Nephron (organoid): ENCODE measurements around the gene ST6GALNAC3.

Experiments
- H3K27ac Mint-ChIP-seq, 3 experiments: 2 replicates each; pipeline ENCODE4 v1.8.0; 2020; ENCODE audit warnings: mixed read lengths in 3 of 3, mild to moderate bottlenecking in 2 of 3, moderate library complexity in 1 of 3
- H3K27me3 Mint-ChIP-seq: 2 replicates; pipeline ENCODE4 v1.8.0; 2021; ENCODE audit warnings: low read depth, mild to moderate bottlenecking, moderate library complexity, mixed read lengths
- H3K36me3 Mint-ChIP-seq: 2 replicates; pipeline ENCODE4 v1.8.0; 2020; ENCODE audit warnings: low read depth, mixed read lengths
- H3K4me1 Mint-ChIP-seq: 2 replicates; pipeline ENCODE4 v1.8.0; 2020; ENCODE audit warnings: mixed read lengths
- H3K4me3 Mint-ChIP-seq, 3 experiments: 2 replicates each; pipeline ENCODE4 v1.8.0; 2020; ENCODE audit warnings: mild to moderate bottlenecking in 3 of 3, mixed read lengths in 3 of 3, moderate library complexity in 2 of 3
- H3K9me3 Mint-ChIP-seq: 2 replicates; pipeline ENCODE4 v1.8.0; 2020; ENCODE audit warnings: mixed read lengths
- CTCF ChIP-seq, 3 experiments: fragments of 200-600 bp; sonication (generic); IDR thresholded peaks; one replicate each; pipeline ENCODE4 v1.5.0; 2021; ENCODE audit warnings: antibody characterized with exemption in 3 of 3; ENCODE audit not compliant: unreplicated experiment in 3 of 3

ST6GALNAC3 gene

GRCh38 chr1:76288758-76289483 lies 214.4 kb downstream of the ST6GALNAC3 start:
- peaks cover 46% of the 10 kb centered on the region for H3K4me1 Mint-ChIP-seq
- H3K9me3 Mint-ChIP-seq = no peaks in the 10 kb centered on the region
- H3K4me3 Mint-ChIP-seq = no peak overlapping the region
- TF ChIP-seq CTCF (IDR thresholded peaks at IDR 0.05; ENCODE audit: unreplicated experiment in 3 of 3) = no peak
- no peaks in the 10 kb centered on the region for H3K27me3 Mint-ChIP-seq
- no peak overlapping the region for H3K27ac Mint-ChIP-seq
- H3K36me3 Mint-ChIP-seq = no peaks in the 10 kb centered on the region

DNA sequence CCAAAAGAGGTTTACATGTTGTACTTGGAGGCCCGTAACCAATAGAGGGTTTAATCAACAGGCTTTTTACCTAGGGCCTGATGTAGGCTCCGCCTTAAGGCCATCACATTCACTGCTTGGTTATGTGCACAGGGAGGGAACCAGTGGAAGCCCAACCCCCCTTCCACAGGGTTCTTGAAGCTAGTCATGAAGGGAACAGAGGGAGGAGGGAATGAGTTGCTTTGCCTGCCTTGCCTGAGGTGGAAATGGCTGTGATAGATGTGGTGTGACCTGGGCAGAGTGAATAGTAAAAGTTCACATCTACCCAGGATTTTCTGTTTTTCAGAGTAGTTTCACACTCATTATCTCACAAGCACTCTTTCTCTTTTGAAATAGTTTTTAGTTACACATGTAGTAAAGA lies 215.1 kb downstream of the ST6GALNAC3 start:
- peak overlapping the region in 1 of 3 experiments; percentile 33 for H3K27ac Mint-ChIP-seq

GRCh38 chr1:76290271-76290670 lies 215.7 kb downstream of the ST6GALNAC3 start:
- Mint-ChIP-seq H3K9me3 (no peaks in the 10 kb centered on the region), H3K36me3 (no peaks in the 10 kb centered on the region), H3K27ac (peak overlapping the region in 1 of 3 experiments; percentile 33), H3K4me3 (no peak overlapping the region), H3K27me3 (no peaks in the 10 kb centered on the region), H3K4me1 (peaks cover 50% of the 10 kb centered on the region)
- TF ChIP-seq CTCF (IDR thresholded peaks at IDR 0.05; ENCODE audit: unreplicated experiment in 3 of 3) = no peak

More for the DNA sequence above, 215.1 kb downstream of the ST6GALNAC3 start:
- Mint-ChIP-seq H3K4me1 (peaks cover 49% of the 10 kb centered on the region), H3K36me3 (no peaks in the 10 kb centered on the region), H3K27me3 (no peaks in the 10 kb centered on the region), H3K9me3 (no peaks in the 10 kb centered on the region), H3K4me3 (no peak overlapping the region)
- no peak for TF ChIP-seq CTCF (IDR thresholded peaks at IDR 0.05; ENCODE audit: unreplicated experiment in 3 of 3)

DNA sequence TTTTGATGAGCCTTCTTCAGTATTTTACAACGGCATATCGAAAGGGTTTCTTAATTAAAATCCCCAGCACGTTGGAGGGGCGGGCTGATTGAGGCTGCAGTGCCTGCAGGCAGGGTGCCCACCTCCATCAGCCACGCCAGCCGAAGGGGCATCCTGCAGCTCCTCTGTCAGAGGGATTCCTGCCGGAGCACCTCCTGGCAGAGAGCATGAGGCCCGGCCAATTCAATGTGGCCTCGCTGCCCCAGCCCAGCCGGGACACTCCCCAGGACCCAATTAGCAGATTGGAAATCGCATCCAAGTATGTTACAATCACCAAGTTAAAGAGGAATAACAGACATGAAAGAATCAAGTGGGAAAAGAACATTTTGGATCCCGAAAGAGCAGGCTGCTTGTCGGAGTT lies 216.6 kb downstream of the ST6GALNAC3 start:
- TF ChIP-seq CTCF (IDR thresholded peaks at IDR 0.05; ENCODE audit: unreplicated experiment in 3 of 3) = no peak
- no peak overlapping the region for H3K27ac Mint-ChIP-seq
- H3K27me3 Mint-ChIP-seq = no peaks in the 10 kb centered on the region
- peaks cover 44% of the 10 kb centered on the region for H3K4me1 Mint-ChIP-seq
- no peaks in the 10 kb centered on the region for H3K36me3 Mint-ChIP-seq
- H3K4me3 Mint-ChIP-seq = no peak overlapping the region
- no peaks in the 10 kb centered on the region for H3K9me3 Mint-ChIP-seq

DNA sequence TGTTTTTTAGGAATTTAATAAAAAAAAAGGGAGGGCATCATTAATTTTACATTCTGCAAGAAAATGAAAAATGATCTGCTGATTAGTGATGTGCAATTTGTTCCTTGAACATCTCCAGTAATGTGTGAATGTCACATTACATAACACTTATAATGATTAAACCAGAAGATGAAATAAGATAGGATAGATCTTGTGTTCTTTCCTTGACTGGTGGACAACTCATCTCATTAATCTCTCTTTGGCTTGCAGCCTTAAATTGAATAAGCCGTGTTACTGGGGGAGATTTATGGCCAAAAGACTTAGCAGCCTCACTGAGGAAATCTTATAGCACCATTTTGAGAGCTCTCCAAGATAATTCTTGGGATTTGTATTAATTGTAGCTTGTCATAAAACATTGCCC lies 217.2 kb downstream of the ST6GALNAC3 start:
- Mint-ChIP-seq H3K4me1 (peaks cover 44% of the 10 kb centered on the region), H3K4me3 (no peak overlapping the region), H3K27ac (peak overlapping the region in 1 of 3 experiments; percentile 24), H3K36me3 (no peaks in the 10 kb centered on the region), H3K9me3 (no peaks in the 10 kb centered on the region), H3K27me3 (no peaks in the 10 kb centered on the region)
- TF ChIP-seq CTCF (IDR thresholded peaks at IDR 0.05; ENCODE audit: unreplicated experiment in 3 of 3) = no peak
